ENCODE results near the gene C20orf144.

Gene C20orf144

GRCh38 chr20:33701629-33702450, 39.7 kb downstream of the C20orf144 start:
- no peak for TF ChIP-seq CTCF (IDR thresholded peaks at IDR 0.05; ENCODE audit: insufficient read depth, missing control alignments)
- DNase-seq (ENCODE audit: insufficient read length, low spot score), result no peak
- no peak for FAIRE-seq

GRCh38 chr20:33702861-33703260, 40.7 kb downstream of the C20orf144 start:
- no peak for FAIRE-seq
- no peak for TF ChIP-seq CTCF (IDR thresholded peaks at IDR 0.05; ENCODE audit: insufficient read depth, missing control alignments)
- DNase-seq (ENCODE audit: insufficient read length, low spot score), result no peak

- no peak for FAIRE-seq
- TF ChIP-seq CTCF (IDR thresholded peaks at IDR 0.05; ENCODE audit: insufficient read depth, missing control alignments), result no peak
- no peak for DNase-seq (ENCODE audit: insufficient read length, low spot score)
Measured at GRCh38 chr20:33703498-33704137, 41.5 kb downstream of the C20orf144 start.

GRCh38 chr20:33704197-33704924, 42.2 kb downstream of the C20orf144 start:
- DNase-seq (ENCODE audit: insufficient read length, low spot score), result no peak
- no peak for TF ChIP-seq CTCF (IDR thresholded peaks at IDR 0.05; ENCODE audit: insufficient read depth, missing control alignments)
- FAIRE-seq, result no peak

- TF ChIP-seq CTCF (IDR thresholded peaks at IDR 0.05; ENCODE audit: insufficient read depth, missing control alignments), result no peak
- no peak for FAIRE-seq
- DNase-seq (ENCODE audit: insufficient read length, low spot score), result no peak
Measured at GRCh38 chr20:33707668-33708067, 45.5 kb downstream of the C20orf144 start.

- no peak for DNase-seq (ENCODE audit: insufficient read length, low spot score)
- FAIRE-seq, result no peak
Measured at GRCh38 chr20:33709398-33709797, 47.3 kb downstream of the C20orf144 start.

More at GRCh38 chr20:33709398-33709797, 47.3 kb downstream of the C20orf144 start:
- TF ChIP-seq CTCF (IDR thresholded peaks at IDR 0.05; ENCODE audit: insufficient read depth, missing control alignments), result no peak
